GM19452 (cell line): ENCODE data around the gene NAV2.
A peak's percentile ranks its signal among the peaks of the same experiment; 100 is the strongest.
"Not testable (repeated sequence)": the region's sequence is repeated elsewhere in the genome, so short reads cannot be mapped to it uniquely, and the experiment has no call there.

Source experiments
- ATAC-seq: cut with Tn5 transposase; IDR thresholded peaks from one replicate; pipeline ENCODE4 v1.9.1; 2021; ENCODE audit not compliant: unreplicated experiment

The NAV2 gene

GRCh38 chr11:19938866-19939265 lies 226.2 kb downstream of the NAV2 start:
- peak; percentile 49 for ATAC-seq

- ATAC-seq: peak; percentile 41
Measured at GRCh38 chr11:19939415-19939929, 226.8 kb downstream of the NAV2 start.

DNA sequence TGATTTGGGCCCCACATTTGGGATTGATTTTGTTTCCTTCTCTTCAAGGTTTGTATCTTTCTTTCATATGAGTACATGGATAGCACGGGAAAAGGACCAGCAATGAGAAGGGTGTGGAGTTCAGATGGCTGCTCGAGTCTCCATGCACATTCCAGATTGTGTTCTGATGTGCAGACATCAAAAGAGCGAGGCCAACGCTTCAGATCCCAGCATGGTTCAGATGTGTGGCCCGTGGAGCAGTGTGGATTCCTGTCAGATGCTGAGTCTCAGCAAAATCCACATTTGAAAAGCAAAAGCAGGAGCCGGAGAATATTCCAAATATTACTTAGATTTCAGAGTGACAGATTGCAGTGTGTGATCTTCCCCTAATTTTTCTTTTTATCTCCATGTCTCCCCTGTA lies 228.2 kb downstream of the NAV2 start:
- ATAC-seq: no peak

GRCh38 chr11:19946681-19947080 lies 234.0 kb downstream of the NAV2 start:
- ATAC-seq: no peak

DNA sequence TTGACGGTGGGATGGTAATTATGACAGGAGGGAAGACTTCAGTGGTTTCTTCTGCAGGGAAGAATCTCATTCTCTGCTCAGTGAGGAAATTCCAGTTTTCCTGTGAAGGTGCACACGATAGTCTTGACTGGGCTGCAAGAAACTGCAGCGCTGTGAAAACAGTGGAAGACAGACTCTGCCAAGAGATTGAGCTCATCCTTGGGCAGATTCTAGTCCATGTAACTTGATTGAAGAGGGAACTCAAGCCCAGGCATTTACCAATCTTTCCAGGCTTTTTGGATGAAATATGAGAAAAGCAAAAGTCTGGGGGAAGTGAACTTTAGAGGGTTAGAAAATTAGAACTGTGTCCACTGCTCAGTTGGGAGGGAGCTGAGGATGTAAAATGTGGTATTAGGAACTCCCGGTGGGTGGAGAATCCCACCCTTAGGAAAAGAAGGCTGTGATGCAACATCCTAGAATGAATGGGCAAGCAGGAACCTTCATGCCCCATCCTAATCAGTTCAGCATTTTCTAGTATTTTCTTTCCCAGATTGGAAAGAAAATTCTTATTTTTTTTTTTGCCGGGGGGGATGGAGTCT lies 235.0 kb downstream of the NAV2 start:
- no peak for ATAC-seq

DNA sequence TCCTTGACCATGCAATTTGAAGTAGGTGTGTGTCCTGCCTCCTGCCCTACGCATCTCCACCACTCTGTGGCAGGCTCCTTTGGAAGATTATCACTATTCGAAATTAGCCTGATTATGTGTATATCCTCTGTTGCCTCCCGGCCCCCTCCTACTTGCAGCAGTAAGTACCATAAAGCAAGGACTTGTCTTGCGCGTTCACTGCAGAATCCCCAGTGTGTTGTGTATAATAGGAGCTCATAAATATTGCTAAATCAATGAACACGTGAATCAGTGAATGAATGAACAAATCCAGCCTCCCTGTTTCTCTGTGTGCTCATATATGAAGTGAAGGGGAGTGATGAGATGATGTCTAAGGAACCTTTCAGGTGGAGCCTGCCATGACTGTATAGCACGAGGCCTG lies 237.0 kb downstream of the NAV2 start:
- ATAC-seq: no peak

- ATAC-seq: peak; percentile 93
Measured at GRCh38 chr11:19951558-19952115, 239.0 kb downstream of the NAV2 start.

DNA sequence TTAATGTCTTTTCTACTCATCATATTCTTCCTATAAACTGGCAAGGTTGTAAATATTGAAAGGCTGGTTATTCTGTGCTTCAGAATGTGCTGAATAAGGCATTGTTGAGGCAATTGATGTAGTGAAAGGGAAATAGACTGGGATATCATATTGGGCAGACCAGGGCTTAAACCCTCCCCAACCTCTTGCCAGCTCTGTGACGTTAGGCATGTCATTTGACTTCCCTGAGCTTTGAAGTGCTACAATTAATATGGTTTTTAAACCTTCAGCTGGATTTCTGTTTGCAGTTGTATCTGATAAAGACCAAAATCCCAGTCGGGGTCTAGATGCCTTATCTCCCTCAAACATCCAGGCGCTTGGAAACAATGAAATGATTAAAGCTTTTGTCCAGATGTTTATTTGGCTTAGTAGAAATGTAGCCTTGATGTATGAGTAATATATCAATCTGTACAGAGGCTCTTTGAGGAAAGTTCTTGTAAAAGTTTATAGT lies 239.5 kb downstream of the NAV2 start:
- no peak for ATAC-seq

DNA sequence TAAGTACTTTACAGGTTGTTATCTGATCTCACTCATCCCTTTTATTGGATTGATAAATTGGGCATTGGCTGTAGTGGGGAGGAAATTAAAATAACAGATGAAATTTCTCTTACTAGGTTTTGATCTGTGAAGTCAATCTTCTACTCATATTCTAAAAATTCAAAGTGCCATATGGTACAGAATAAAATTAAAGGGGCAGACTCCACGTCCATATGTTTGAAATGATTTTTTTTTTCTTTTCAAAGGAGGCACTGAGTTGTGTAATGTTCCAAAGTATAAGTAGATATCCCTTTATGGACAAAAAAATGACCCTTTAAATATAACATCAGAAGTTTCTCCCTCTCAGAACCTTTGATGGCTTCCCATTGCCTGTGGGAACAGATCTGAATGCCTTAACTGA lies 240.3 kb downstream of the NAV2 start:
- ATAC-seq: no peak

DNA sequence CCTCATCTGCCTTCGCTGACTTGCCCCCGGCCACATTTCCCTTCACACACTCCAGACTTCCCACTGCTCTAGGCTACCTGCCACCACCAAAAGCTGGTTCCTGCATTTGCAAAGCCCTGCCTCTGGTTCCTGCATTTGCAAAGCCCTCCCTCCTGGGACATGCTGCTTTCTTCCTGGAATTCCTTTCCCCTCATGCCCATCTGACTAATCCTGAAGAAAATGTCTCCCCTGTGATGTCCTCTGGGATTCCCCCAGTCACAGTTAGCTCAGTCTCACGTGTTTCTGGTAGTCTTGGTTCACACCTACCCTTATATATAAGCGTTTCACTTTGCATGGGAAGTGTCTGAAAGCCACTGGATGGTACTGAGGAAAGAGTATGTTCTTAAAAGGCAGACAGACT lies 240.7 kb downstream of the NAV2 start:
- ATAC-seq: no peak

- no peak for ATAC-seq
Measured at GRCh38 chr11:19953909-19954308, 241.3 kb downstream of the NAV2 start.

DNA sequence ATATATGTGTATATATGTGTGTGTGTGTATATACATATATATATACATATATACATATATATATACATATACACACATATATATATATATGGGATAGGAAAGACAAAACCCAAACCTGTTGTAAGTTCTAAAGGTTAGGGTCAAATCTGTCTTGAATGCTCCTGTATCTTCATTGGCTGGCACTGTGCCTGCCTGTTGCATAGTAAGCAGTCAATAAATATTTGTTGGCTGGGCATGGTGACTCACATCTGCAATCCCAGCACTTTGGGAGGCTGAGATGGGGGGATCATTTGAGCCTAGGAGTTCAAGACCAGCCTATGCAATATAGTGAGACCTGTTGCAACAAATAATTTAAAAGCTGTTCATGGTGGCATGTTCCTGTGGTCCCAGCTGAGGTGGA lies 242.3 kb downstream of the NAV2 start:
- ATAC-seq: no peak

GRCh38 chr11:19955660-19956059 lies 243.0 kb downstream of the NAV2 start:
- ATAC-seq: no peak

DNA sequence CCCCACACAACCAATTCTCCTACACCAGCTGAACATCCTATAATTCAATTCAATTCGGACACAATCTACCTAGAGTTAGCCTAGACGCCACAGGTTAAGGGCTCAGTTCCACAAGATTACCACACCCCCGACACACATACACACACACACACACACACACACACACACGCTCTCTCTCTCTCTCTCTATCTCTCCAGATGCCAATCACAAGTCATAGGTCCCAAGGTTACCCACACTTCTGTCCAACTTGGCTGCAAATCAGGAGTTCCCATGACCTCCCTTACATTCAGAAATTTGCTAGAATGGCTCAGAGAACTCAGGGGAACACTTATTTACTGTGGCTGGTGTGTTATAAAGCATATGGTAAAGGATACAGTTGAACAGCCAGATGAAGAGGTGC lies 243.6 kb downstream of the NAV2 start:
- ATAC-seq: no peak

- ATAC-seq: no peak
Measured at GRCh38 chr11:19957294-19957943, 244.8 kb downstream of the NAV2 start.

- no peak for ATAC-seq
Measured at GRCh38 chr11:19958204-19958603, 245.6 kb downstream of the NAV2 start.

- ATAC-seq: no peak
Measured at GRCh38 chr11:19959210-19959609, 246.6 kb downstream of the NAV2 start.

GRCh38 chr11:19959648-19960059 lies 247.0 kb downstream of the NAV2 start:
- ATAC-seq: no peak

- not testable (repeated sequence) for ATAC-seq
Measured at GRCh38 chr11:19960410-19960809, 247.8 kb downstream of the NAV2 start.

- ATAC-seq: no peak
Measured at GRCh38 chr11:19961225-19961624, 248.6 kb downstream of the NAV2 start.

- no peak for ATAC-seq
Measured at GRCh38 chr11:19962053-19962800, 249.6 kb downstream of the NAV2 start.

GRCh38 chr11:19962801-19963175 lies 250.2 kb downstream of the NAV2 start:
- no peak for ATAC-seq
